ENCODE data around the gene C12orf50.
A peak's percentile ranks its signal among the peaks of the same experiment; 100 is the strongest.
"Not testable (repeated sequence)": the region's sequence is repeated elsewhere in the genome, so short reads cannot be mapped to it uniquely, and the experiment has no call there.

The C12orf50 gene, protein sequence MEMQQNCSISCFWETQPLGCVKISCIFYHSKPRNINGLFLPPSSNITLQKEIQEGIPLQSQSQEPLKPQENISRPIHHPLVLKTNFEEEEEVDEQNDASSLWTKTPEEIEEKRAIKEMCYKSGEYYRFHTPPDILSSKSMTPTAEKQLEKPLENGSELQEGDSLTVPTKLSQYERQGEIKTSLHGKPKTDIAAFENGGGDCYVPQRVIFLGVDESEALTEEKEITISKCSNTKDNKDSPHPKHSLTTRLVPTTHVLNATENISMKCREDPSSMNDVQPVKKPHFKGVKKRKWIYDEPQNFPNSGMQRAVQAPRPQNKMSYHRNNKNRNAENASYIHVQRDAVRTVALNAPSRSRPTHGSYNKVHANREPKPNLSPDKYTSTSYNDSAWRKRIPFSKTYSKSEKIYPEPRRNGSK

DNA sequence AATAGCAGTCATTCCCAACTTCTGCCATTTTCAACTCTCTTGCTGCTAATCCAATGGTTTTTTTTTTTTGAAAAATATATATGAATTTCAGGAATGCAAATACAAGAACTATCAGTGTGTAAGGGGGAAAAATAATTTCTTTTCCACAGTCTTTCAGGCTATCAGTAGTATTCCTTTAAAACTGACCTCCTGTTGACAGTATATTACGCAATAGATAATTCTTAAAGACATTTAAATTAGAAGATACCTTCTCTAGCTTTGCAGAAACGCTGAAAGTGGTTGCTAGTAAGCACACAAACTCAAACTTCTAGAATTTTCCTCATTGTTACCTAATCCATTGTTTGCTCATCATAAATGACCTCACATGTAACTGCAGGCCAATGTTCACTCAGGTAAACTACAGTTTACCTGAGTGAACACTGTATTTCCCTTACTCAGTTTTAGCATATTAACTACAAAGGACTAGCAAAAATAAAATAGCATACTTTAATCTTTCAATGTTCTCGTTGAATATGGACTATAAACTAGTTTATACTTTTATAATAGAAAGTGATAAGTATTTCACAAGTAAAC lies at the start of gene C12orf50:
TSS of gene C12orf50 (minus strand) at position 309 of the 573 bp plus-strand sequence. CDS start 2,439 bp downstream, outside the sequence.
- DNase-seq, result no peak

DNA sequence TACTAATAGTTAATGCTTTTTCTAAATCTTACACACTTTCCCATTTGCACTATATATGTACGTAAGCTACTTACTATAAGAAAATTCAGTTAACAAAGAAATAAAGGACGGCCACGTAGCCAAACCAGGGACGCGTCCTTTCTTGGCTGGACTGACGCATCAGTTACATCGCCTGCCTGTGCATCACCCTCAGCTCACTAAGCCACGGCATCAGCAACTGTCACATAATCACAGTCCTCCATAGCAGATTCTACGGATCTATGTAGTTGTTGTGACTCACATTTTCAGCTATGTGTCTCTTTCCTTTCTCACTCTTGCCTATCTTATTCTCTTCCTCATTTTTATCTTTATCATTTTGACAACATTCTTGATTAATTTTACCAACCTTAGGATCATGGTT lies 38.1 kb upstream of the C12orf50 start:
- no peak for DNase-seq

DNA sequence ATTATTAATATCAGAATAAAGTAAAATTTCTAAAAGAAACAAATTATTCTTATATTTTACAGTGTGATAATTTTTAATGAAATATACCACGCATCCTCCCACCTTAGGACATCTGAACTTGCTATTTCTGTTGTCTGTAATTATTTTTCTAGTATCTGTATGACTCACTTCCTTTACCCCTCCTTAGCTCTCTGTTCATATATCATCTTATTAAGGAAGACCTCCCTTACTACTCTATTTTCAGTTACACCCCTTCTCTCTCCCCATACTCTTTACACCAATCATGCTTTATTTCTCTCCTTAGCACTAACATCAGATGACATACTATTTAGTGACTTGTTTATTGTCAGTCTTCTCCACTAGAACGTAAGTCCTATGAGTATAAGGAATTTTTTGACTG lies 34.2 kb upstream of the C12orf50 start:
- DNase-seq, result no peak

DNA sequence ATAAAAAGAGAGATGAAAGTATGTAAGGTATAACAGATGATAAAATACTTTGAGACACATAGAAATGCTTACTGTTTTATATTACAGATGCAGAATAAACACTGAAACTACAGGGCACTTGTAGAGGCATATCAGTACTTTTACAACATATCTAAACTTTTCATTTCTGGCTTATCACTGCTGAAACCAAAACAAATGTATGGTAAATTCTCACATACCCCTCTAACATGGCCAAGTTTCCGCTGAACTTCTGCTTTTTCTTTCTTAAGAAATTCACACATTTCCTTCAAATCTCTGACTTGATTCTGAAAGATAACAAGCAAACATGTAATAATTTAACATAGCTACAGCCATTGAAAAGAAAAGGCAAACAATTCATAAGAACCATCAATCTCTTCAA lies 33.3 kb upstream of the C12orf50 start:
- DNase-seq, result no peak

DNA sequence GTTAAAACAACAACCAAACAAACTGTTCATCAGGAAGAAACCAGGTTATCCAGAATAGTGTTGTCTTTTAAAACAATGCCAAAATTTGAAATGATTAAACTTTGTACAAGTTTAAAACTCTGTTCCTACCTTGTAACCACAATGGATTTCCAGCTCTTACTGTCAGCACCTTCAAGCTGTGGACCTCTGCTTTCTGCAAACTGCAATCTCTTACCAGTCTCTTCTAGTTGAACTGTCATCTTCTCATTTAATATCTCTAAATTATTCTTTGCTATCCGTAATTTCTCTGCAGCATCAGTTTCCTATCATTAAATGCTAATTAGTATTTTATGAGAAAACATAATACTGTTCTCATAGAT lies 29.5 kb upstream of the C12orf50 start:
- no peak for DNase-seq

DNA sequence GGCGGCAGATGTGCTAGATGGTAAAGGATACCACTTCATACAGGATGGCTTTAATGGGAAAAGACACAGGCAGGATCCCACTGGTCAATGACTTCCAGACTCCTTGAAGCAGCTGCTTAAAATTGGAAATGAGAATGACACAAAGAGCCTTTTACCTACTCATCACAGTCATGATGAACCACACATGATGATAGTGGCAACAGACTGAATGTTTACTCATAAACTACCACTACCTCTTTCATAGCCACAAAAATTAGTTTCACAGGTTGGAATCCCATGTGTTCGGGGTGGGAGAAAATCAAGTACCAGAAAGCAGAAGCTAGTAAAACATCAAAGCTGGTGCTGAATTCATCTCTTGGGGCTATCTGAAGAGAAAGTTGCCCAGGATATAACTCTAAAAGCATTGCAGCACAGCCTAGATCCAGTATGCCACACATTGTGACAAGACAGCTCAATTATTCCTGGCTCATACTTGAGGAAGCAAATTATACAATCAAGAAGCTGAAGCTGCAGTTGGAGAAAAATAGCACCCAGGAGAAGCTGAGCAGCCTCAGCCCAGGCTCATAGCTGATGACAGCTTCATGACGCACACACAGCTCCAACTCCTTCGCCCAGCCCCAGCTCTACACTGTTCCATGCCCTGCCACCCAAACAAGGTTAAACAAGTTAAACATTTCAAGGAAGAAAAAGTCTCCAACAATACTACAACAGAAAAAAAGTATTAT lies 29.0 kb upstream of the C12orf50 start:
- no peak for DNase-seq

DNA sequence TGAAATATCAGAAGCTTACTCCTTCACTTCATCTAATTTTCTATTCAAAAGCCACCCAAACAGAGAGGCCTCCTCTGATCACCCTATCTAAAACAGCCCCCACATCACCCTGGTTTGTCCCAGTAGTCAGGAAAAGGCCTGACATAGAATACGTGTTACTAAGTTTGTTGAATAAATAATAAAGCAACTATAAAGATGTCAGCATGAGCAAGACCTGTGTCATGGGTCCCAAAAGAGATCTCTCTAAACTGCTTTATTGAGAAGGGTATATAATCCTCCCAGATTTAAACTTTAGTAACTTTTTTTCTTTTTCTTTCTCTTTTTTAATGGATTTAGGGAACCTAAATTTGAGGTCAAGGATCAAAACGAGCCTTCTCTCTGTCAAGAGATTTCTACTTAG lies 27.4 kb upstream of the C12orf50 start:
- no peak for DNase-seq

DNA sequence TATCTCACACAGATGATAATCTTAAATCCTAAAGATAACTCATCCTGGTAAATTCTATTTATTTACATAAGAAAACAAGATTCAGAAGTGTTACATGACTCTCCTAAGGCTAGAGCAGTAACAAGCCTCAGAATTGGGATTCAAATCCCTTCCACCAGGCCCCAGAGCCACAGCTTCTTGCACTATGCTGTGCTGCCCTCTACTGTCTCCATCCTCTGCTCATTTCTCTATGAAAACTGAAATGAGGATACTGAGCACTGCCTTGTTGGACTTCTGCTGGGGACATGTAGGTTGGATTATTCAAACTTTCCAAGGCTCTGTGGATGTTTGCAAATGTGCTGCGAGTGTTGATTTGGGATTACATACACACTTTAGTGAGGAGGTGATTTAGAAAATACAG lies 23.5 kb upstream of the C12orf50 start:
- no peak for DNase-seq

DNA sequence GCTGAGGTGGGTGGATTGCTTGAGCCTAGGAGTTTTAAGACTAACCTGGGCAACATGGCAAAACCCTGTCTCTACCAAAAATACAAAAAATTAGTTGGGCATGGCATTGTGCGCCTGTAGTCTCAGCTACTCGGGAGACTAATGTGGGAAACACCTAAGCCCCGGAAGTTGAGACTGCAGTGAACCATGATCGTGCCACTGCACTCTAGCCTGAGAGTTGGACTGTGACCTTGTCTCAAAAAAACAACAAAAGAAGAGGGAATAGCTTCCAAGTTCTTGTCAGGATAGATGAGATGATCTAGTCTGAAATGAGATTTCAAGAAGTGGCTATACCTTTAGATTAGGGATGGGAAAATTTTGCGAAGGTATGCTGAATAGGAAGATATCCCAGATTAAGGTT lies 14.8 kb upstream of the C12orf50 start:
- no peak for DNase-seq

DNA sequence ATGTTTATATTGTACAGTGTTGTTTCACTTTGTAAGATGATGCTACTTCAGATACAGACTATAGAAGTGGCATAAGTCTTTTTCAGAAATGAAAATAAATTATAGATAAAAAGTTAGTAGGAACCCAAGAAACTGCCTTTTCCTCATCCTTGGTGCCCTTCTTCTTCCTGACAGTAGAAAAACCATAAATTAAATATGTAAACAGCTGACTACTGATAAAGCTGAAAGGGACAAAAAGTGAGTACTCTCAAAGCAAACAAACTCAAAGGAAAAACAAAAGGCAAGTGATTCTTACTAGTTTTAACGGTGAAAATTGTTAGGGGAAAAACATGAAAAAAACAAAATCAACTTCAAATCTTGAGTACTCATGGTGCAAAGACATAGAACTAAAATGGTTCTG lies 8.6 kb upstream of the C12orf50 start:
- no peak for DNase-seq

DNA sequence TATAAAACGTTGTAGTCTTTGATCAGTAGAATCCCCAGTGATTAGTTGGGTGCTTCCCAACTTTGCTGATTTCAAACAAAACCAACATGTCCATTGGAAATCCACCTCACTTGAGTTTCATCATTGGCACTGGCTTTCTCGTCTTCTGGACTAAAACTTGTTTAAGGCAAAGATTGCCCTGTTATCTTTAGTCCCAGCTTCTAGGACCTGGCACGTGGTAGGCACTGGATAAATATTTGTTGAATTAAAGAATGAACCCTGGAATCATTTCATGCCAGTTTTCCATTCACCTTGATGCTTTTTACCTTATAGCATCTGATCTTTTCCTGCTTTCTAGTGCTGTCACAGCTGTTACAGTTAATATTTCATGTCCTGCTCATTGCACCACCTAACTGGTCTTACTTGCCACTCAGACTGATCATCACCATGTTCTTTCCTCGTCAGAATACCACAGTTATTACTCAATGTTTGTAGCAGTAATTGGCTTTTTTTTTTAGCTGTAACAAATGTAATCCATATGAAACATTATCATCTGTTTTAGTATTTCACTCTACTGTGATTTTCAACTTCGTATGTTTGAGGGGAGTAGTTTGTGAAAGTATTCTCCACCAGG lies 7.3 kb upstream of the C12orf50 start:
- no peak for DNase-seq

DNA sequence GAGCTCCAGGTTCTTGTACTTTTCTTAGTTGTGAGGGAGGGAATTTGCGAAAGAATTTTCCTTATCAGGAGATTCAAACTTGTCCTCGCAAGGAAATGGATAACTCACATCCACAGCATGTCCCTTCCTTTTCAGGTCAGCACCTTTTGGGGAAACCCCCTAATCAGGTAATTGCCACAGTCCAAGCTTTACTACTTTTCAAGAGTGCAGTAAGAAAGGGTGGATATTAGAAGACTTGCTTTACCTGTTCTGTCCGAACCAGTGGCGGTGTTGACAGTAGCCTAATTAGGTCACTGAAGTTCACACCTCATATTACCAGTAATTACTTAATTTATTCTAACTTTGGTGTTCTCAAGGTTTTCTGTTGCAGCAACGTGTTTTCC lies 6.7 kb upstream of the C12orf50 start:
- no peak for DNase-seq

DNA sequence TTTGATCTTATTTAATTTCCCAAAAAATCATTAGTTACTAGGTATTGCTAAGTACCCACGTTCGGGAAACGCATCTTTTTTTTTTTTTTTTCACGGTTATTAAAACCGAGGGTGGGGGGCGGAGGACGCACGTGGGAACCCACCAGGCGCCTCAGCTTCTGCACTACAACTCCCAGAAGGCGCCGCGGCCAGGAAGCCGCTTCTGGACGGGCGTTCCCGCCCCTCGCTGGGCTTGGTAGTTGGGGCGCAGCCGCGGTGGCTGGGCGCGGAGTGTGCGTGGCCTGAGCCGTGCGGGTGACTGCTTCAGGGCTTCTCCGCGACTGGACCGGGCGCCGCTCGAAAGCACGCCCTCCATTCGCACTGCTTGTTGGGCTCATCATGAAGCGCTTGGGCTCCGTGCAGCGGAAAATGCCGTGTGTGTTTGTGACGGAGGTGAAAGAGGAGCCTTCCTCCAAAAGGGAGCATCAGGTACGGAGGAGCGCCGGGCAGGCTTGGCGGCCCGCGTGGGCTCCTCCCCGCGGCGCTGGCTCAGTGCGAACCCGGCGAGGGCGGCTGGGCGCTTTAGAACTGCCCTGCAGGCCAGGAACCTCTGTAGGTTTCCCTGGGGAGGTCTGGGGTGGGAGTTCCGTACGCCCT lies 6.2 kb upstream of the C12orf50 start:
- DNase-seq, result peak; percentile 78

DNA sequence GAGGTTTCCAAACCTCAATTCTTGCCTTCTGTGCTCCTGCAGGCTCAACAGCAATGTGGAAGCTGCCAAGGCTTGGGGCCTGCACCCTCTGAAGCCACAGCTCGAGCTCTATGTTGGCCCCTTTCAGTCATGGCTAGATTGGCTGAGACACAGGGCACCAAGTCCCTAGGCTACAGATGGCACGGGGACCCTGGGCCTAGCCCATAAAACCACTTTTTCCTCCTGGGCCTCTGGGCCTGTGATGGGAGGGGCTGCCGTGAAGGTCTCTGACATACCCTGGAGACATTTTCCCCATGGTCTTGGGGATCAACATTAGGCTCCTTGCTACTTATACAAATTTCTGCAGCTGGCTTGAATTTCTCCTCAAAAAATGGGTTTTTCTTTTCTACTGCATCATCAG lies 2.0 kb upstream of the C12orf50 start:
- DNase-seq, result not testable (repeated sequence)

DNA sequence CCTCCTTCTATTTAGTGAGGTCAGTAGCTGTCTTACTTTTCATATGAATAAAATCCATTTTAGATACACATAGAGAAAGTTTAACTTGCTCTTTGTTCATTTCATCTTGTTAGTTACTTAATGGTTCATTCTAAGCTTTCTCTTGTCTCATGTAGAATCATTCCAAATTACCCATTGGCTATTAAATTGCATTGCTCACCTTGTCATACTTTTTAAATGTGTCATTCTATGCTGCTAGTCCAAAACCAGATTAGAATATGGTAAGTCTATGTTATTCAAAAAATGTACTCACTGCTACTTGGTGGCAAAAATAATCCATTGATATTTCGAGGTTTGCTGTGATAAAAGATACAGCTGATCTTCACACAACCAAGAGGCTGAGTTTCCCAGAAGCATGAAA lies 3.0 kb downstream of the C12orf50 start:
- no peak for DNase-seq

DNA sequence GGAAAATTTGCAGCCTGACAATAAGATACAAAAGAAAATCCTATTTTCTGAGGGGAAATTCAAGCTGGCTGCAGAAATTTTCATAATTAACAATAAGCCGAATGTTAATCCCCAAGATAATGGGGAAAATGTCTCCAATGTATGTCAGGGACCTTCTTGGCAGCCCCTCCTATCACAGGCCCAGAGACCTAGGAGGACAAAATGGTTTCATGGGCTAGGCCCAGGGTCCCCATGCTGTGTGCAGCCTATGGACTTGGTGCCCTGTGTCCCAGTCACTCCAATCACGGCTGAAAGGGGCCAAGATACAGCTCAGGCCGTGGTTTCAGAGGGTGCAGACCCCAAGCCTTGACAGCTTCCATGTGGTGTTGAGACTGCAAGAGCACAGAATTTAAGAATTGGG lies 11.2 kb downstream of the C12orf50 start:
- no peak for DNase-seq

DNA sequence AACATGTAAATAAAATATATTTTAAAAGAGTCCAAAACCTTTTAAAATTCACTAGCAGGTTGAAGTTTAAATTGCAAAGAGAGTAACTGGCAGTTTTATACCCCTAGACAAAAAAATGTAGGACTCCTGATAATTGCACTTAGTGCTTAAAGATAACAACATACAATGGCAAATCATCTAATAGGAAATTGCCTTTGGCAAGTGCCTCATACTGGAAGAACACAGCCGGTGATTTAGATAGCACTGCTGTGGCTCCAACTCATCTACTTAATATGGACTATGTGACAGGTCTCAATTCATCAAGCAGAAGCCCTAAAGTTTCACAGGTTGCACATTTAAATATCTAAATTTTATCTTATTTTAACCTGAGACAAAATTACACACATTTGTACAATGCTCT lies 13.4 kb downstream of the C12orf50 start:
- no peak for DNase-seq

DNA sequence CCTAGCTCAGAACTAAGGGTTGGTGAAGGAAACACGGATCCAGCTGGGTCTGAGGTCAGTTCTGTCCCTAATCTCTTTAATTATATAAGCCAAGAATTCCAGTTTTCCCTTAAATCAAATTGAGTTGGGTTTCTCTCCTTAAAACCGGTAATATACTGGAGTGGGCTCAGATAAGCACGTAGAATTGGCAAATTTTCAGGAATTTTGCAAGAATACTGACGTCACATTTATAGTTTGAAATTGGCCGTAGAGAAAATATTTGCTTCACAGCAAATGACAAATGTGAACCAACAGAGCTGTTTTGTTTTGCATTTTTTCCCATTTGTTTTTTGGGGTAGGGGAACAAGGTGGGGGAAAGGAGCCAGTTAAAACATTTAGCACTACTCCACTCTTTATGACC lies 17.4 kb downstream of the C12orf50 start:
- no peak for DNase-seq

DNA sequence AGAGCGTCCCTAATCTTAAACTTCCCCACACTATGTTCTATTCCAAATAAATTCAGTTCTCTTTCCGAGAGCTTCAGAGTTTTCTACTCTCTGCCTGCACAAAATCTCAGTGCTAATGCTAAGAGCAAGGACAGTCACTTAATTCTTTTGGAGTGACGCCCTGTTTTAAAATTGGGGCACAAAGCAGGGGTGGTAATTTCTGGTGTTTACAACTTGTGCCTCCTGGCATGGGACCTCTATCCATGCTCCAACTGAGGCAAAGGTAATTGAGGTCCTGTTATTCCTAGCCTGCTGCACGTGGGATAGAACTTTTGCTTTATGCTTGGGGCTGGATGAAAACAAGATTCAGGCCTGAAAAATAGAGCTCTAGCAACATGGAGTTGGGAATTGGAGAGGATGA lies 22.9 kb downstream of the C12orf50 start:
- DNase-seq, result no peak

DNA sequence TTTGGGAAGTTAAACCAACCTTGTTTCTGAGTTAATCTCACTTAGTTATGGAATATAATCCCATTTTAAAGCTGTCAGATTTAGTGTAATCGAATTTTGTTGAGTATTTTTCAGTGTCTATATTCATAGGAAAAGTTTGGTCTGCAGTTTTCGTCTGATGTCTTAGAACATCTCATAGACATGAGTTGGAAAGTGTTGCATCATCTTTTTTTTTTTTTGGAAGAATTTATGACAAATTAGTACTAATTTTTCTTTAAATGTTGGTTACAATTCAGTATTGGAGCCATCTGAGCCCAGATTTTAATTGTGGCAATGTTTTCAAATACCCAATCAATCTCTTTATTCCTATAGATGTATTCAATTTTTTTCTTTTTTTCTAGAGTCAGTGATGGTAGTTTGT lies 27.9 kb downstream of the C12orf50 start:
- no peak for DNase-seq

DNA sequence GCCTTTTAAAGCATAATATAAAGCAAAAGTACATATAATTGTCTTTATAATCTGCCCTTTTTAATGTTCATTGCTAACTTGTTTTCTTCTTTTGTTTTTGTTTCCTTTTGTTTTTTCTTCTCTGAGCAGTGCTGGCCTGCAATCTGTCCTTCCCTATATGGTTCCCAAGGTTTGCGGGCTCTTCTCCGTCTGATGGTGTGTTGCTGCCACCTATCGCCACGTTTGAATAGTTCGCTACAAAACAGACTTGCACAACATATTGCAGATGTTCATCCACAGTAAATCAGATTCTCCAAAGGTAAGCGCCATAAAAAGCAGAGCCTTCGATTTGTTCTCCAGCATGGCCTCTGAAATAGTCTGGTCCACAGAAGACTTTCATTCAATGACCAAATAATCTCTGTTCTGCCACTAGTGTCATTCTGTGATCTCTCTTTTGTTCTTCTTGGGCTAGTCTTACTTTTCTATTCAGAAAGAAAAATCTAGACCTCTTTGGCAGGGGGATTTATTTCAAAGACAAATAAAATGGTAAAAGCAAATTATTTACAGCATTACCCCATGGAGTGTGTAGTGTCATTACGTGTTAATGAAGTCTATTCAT lies 33.5 kb downstream of the C12orf50 start:
- DNase-seq, result no peak

DNA sequence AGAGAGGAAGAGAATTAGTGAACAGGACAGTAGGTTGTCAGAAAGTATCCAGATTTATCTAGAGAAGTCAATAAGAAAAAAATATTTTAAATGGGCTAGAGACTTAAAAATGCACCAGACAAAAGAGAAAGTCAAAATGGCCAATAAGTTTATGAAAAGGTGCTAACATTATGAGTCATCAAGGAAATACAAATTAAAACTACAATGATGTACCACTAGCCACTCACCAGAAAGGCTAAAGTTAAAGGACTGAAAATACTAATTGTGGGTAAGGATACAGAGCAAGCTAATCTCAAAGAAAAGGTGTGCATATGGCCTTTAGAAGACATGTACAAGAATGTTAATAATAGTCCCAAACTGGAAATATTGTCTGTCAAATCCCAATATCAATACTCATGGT lies 37.7 kb downstream of the C12orf50 start:
- no peak for DNase-seq

DNA sequence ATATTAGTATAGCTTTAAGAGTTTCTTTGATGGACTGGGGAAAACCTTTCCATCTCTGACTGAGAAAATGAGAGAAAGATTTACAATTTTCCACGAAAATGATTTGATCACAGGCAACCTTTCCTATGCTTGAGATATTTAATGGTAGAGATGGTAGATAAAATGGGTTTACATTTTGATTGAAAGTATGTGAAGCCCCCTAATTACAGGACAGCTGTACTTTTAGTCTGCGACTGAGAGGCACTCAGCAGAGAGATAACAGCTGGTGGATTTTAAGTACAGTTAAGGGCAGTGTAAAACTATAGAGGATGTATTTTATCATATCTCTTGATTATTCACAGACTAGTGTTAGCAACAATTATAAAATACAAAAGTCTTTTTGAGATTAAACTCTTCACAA lies 40.7 kb downstream of the C12orf50 start:
- no peak for DNase-seq
